Measurements from ENCODE around the gene AMELY. TPM values are rescaled to one million over a fixed set of nuclear protein-coding genes. Genes with fewer than 3 reads are reported as not detected.
"Not testable (repeated sequence)": the region's sequence is repeated elsewhere in the genome, so short reads cannot be mapped to it uniquely, and the experiment has no call there.

The AMELY gene
- total and polyA plus RNA-seq, 7 donors, result not detected

DNA sequence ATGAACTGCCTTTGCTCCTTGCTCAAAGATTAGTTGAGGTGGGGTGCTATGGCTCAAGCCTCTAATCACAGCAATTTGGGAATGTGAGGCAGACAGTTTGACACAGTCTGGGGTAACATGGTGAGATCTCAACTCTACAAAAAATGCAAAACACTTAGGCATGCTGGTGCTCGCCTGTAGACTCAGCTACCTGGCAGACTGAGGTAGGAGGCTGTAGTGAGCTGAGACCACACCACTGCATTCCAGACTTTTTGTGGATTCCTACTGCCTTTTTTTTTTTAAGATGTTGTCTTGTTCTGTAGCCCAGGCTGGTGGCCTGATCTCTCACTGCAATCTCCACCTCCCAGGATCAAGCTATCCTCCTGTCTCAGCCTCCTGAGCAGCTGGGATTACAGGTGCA lies 4.0 kb downstream of the AMELY start:
- Histone ChIP-seq H3K36me3 (no peaks in the 10 kb centered on the region), H3K9me3 (no peaks in the 10 kb centered on the region), H3K27me3 (peaks cover 0 to 34% (median 0%) of the 10 kb centered on the region in 3 donors), H3K27ac (no peak overlapping the region), H3K4me1 (peaks cover 0 to 10% (median 0%) of the 10 kb centered on the region in 4 donors), H3K4me3 (no peak overlapping the region)
- TF ChIP-seq EP300 (IDR thresholded peaks at IDR 0.05) (no peak), POLR2AphosphoS5 (IDR thresholded peaks at IDR 0.05) (no peak), POLR2A (IDR thresholded peaks at IDR 0.05) (no peak)
- TF ChIP-seq, protein P1, sequence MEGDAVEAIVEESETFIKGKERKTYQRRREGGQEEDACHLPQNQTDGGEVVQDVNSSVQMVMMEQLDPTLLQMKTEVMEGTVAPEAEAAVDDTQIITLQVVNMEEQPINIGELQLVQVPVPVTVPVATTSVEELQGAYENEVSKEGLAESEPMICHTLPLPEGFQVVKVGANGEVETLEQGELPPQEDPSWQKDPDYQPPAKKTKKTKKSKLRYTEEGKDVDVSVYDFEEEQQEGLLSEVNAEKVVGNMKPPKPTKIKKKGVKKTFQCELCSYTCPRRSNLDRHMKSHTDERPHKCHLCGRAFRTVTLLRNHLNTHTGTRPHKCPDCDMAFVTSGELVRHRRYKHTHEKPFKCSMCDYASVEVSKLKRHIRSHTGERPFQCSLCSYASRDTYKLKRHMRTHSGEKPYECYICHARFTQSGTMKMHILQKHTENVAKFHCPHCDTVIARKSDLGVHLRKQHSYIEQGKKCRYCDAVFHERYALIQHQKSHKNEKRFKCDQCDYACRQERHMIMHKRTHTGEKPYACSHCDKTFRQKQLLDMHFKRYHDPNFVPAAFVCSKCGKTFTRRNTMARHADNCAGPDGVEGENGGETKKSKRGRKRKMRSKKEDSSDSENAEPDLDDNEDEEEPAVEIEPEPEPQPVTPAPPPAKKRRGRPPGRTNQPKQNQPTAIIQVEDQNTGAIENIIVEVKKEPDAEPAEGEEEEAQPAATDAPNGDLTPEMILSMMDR (IDR thresholded peaks at IDR 0.05), result no peak
- 74% methylated on average over 1 of the region's 1 CpG for WGBS, 2 donors
- no peak for DNase-seq
- intact Hi-C loops (cut with DNase I), result no loop called here

DNA sequence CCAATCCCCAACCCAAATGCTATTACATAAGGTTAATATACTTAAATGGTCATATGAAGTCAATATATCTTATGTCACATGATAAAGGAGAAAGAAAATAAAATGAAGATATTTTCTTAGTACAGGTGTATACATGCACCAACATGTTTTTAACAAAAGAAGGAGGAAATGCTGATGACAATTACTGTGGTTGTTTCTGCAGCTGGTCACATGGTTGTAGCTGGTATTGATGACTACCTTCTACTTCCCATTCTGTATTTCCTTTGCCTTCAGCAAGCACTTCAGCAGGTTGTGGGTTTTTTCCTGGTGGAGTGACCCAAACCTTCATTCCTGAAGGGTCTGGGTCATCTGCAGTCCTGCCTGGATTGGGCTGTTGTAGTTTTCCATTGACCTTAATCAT lies 9.4 kb downstream of the AMELY start:
- intact Hi-C loops (cut with DNase I); H3K9me3 ChIP-seq; H3K4me1 ChIP-seq; DNase-seq; H3K27ac ChIP-seq; H3K27me3 ChIP-seq; H3K36me3 ChIP-seq; H3K4me3 ChIP-seq: not testable (repeated sequence)

DNA sequence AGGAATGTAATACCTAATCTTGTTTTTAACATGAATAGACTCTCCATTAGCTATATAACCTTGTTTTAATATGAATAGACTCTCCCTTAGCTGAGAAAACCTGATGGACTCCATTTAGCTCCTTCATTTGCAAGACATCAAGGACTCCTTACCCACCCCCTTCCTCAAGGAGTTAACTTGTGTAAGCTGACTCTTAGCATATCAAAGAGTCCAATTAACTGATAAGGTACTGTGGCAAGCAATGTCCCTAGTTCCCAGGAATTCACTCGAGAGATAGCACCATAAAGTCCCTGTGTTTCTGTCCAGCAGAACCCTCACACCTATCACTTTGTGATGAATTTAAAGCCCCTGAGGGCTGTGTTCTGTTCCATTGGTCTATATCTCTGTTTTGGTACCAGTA lies 16.3 kb downstream of the AMELY start:
- no peaks in the 10 kb centered on the region for H3K27me3 ChIP-seq

DNA sequence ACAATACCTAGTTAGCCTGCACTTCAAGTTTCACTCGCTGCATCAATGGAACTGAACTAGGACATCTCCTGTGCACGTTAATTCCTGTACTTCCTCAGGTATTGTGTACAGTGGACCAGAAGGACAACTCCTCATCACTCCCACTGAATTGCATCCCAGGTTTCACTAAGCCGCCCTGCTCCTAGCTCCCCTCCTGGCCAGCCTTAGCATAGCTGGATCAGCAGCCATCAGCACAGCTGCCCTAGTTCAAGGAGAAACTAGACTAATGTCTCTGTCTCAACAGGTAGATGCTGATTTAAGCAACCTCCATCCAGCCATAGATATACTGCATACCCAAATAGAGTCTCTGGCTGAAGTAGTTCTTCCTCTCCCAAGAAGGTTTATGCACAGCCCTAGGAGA lies 17.1 kb downstream of the AMELY start:
- Histone ChIP-seq H3K27me3 (no peaks in the 10 kb centered on the region), H3K9me3 (no peaks in the 10 kb centered on the region), H3K4me3 (no peak overlapping the region), H3K4me1 (no peaks in the 10 kb centered on the region), H3K27ac (no peak overlapping the region), H3K36me3 (no peaks in the 10 kb centered on the region)
- no peak for DNase-seq
- TF ChIP-seq POLR2A (IDR thresholded peaks at IDR 0.05) (no peak), POLR2AphosphoS5 (IDR thresholded peaks at IDR 0.05) (no peak), EP300 (IDR thresholded peaks at IDR 0.05) (no peak)
- TF ChIP-seq, protein P1 (IDR thresholded peaks at IDR 0.05), result no peak
- 70 to 75% methylated on average over 3 of the region's 3 CpGs for WGBS, 2 donors
- intact Hi-C loops (cut with DNase I), result no loop called here

More for the DNA sequence above, 16.3 kb downstream of the AMELY start:
- H3K9me3 ChIP-seq, result no peaks in the 10 kb centered on the region
- intact Hi-C loops (cut with DNase I), result no loop called here
- no peak for DNase-seq
- H3K4me3 ChIP-seq, result no peak overlapping the region
- H3K36me3 ChIP-seq, result no peaks in the 10 kb centered on the region
- TF ChIP-seq, protein P1 (IDR thresholded peaks at IDR 0.05), result no peak
- no peaks in the 10 kb centered on the region for H3K4me1 ChIP-seq
- no peak overlapping the region for H3K27ac ChIP-seq
- WGBS, 2 donors, result 8 to 22% methylated on average over 1 of the region's 1 CpG

DNA sequence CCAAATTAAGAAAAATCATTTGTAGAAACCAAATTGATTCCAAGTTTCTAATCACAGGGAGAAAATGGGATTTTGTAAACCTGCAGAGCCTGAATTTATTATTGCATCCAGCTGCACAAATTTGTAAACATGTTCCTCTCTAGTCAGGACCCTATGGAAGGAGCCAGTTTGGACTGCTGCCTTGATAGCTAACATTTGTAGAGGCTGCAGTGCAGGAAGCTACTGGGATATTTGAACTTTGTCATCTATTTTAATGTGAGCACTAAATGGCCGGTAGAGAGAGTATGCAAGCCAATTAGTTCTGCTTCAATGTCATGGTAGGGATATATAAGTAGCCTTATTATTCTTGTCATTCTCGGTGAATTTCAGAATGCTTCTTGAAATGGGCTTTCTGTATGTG lies 62.2 kb downstream of the AMELY start:
- intact Hi-C loops (cut with DNase I), result no loop called here
- Histone ChIP-seq H3K4me3 (no peak overlapping the region), H3K9me3 (no peaks in the 10 kb centered on the region), H3K27ac (no peak overlapping the region), H3K4me1 (no peaks in the 10 kb centered on the region), H3K36me3 (no peaks in the 10 kb centered on the region), H3K27me3 (no peaks in the 10 kb centered on the region)
- WGBS, 2 donors, result 51 to 71% methylated on average over 2 of the region's 2 CpGs
- no peak for DNase-seq
- TF ChIP-seq POLR2A (IDR thresholded peaks at IDR 0.05), result no peak
- TF ChIP-seq EP300 (IDR thresholded peaks at IDR 0.05), result no peak
- no peak for TF ChIP-seq POLR2AphosphoS5 (IDR thresholded peaks at IDR 0.05)
- TF ChIP-seq, protein P1 (IDR thresholded peaks at IDR 0.05), result no peak

DNA sequence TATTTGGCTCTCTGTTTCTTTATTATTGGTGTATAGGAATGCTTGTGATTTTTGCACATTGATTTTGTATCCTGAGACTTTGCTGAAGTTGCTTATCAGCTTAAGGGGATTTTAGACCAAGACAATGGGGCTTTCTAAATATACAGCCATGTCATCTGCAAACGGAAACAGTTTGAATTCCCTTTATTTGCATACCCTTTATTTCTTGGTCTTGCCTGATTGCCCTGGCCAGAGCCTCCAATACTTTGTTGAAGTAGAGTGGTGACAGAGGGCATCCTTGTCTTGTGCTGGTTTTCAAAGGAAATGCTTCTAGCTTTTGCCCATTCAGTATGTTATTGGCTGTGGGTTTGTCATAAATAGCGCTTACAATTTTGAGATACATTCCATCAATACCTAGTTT lies 68.9 kb downstream of the AMELY start:
- H3K4me3 ChIP-seq; H3K27me3 ChIP-seq; intact Hi-C loops (cut with DNase I); H3K9me3 ChIP-seq; H3K36me3 ChIP-seq; H3K4me1 ChIP-seq; H3K27ac ChIP-seq; DNase-seq: not testable (repeated sequence)
- WGBS, 2 donors, result 55 to 74% methylated on average over 2 of the region's 2 CpGs

Other genes with a start within 250 kb of the AMELY start
- gene TBL1Y, start 1.1 kb downstream of the AMELY start, total RNA-seq, result under 1 TPM in 1 of 4 donors, not detected in 3; 0.27 TPM
- gene TBL1Y, start 1.1 kb downstream of the AMELY start, polyA plus RNA-seq, result under 1 TPM in 1 of 3 donors, not detected in 2; 0.17 TPM

All from sigmoid colon (tissue), 7 donors.